Testis (tissue), 2 donors: ENCODE results near the gene KDM5B.
A peak's percentile ranks its signal among the peaks of the same experiment; 100 is the strongest.

Experiments
- POLR2A ChIP-seq: fragments of 450-650 bp; IDR thresholded peaks from one replicate; pipeline ENCODE4 v1.6.1; 2017; ENCODE audit warnings: antibody characterized with exemption, mild to moderate bottlenecking, moderate library complexity
- TF ChIP-seq, protein P1 (sequence below), 3 experiments: fragments of 450-650 bp in 2 of 3; fragments of 200-600 bp in 1 of 3; sonication (generic) in 1 of 3; IDR thresholded peaks; one replicate each; pipeline ENCODE4 v1.5.1; 2016 to 2019; ENCODE audit warnings: antibody characterized with exemption in 3 of 3, mild to moderate bottlenecking in 2 of 3, moderate library complexity in 1 of 3

DNA sequence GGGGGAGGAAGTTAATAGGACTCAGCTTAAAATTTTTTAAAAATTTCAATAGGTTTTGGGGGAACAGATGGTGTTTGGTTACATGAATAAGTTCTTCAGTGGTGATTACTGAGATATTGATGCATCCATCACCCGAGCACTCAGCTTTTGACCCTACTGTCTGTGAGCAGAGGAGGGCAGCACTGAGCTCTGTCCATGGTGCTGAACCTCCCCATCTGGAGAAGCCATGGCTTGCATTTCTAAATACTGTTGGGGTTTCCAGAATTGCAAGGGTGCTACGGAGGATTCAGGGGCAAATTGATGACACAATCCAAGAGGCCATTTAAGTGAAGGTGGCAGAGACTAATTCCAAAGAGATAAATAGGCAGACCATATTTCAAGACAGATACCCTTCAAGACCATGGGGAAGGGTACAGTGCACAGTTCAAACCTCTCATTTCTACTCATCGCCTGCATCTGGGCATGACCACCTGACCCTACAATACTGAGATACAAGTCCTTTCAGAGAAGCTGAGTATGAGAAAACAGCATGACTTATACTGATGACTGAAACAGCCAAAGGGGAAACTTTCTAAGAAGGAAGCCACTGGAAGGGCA lies 115.2 kb downstream of the KDM5B start:
- TF ChIP-seq, protein P1, sequence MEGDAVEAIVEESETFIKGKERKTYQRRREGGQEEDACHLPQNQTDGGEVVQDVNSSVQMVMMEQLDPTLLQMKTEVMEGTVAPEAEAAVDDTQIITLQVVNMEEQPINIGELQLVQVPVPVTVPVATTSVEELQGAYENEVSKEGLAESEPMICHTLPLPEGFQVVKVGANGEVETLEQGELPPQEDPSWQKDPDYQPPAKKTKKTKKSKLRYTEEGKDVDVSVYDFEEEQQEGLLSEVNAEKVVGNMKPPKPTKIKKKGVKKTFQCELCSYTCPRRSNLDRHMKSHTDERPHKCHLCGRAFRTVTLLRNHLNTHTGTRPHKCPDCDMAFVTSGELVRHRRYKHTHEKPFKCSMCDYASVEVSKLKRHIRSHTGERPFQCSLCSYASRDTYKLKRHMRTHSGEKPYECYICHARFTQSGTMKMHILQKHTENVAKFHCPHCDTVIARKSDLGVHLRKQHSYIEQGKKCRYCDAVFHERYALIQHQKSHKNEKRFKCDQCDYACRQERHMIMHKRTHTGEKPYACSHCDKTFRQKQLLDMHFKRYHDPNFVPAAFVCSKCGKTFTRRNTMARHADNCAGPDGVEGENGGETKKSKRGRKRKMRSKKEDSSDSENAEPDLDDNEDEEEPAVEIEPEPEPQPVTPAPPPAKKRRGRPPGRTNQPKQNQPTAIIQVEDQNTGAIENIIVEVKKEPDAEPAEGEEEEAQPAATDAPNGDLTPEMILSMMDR (IDR thresholded peaks at IDR 0.05): peak in 2 of 3 experiments; percentile 50 to 55
- no peak for TF ChIP-seq POLR2A
